ENCODE measurements around the gene RAP1A. TPM values are rescaled to one million over a fixed set of nuclear protein-coding genes. Genes with fewer than 3 reads are reported as not detected.

RAP1A gene
- total RNA-seq, 2 donors from 2014 or later, result 83.9 to 146 TPM

DNA sequence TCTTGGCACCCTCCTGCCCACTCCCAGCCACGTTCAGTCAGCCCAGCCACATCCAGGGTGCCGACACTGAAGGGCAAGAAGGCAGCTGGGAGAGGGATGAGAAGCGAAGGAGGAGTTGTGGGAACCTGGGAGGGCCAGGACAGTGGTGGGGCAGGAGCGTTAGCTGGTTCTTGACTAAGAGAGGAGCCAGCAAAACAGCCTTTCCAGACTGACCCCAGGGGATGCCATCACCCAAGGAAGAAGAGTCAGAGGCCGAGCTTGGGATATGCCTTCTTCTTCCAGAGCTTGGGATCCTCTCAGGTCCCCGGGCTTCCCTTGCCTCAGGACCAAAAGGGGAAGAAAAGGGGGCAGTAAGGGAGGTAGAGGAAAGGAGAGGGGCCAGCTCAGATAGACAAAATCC, 112.4 kb downstream of the RAP1A start:
- Histone ChIP-seq H3K27ac (no peak overlapping the region), H3K9ac (ENCODE audit: low read depth in 2 of 2, low read length in 2 of 2) (no peak overlapping the region), H3K36me3 (no peaks in the 10 kb centered on the region), H3K4me3 (no peak overlapping the region), H3K4me1 (no peaks in the 10 kb centered on the region), H3K27me3 (no peaks in the 10 kb centered on the region), H3K9me3 (no peaks in the 10 kb centered on the region)
- TF ChIP-seq, protein P1, sequence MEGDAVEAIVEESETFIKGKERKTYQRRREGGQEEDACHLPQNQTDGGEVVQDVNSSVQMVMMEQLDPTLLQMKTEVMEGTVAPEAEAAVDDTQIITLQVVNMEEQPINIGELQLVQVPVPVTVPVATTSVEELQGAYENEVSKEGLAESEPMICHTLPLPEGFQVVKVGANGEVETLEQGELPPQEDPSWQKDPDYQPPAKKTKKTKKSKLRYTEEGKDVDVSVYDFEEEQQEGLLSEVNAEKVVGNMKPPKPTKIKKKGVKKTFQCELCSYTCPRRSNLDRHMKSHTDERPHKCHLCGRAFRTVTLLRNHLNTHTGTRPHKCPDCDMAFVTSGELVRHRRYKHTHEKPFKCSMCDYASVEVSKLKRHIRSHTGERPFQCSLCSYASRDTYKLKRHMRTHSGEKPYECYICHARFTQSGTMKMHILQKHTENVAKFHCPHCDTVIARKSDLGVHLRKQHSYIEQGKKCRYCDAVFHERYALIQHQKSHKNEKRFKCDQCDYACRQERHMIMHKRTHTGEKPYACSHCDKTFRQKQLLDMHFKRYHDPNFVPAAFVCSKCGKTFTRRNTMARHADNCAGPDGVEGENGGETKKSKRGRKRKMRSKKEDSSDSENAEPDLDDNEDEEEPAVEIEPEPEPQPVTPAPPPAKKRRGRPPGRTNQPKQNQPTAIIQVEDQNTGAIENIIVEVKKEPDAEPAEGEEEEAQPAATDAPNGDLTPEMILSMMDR (IDR thresholded peaks at IDR 0.05), result no peak
- intact Hi-C loops (cut with DNase I), result no loop called here
- peak; percentile 9 for DNase-seq

- Histone ChIP-seq H3K27me3 (no peaks in the 10 kb centered on the region), H3K9me3 (no peaks in the 10 kb centered on the region), H3K36me3 (no peaks in the 10 kb centered on the region), H3K27ac (no peak overlapping the region), H3K9ac (ENCODE audit: low read depth in 2 of 2, low read length in 2 of 2) (no peak overlapping the region), H3K4me1 (peaks cover 1% of the 10 kb centered on the region), H3K4me3 (no peak overlapping the region)
- intact Hi-C loops (cut with DNase I), result no loop called here
- DNase-seq, result no peak
- TF ChIP-seq, protein P1 (IDR thresholded peaks at IDR 0.05), result no peak
These were observed 113.1 kb downstream of the RAP1A start for GRCh38 chr1:111732718-111733117.

GRCh38 chr1:111733183-111733991, 113.8 kb downstream of the RAP1A start:
- H3K27ac ChIP-seq, result peak overlapping the region; percentile 29
- TF ChIP-seq, protein P1 (IDR thresholded peaks at IDR 0.05), result no peak
- no peaks in the 10 kb centered on the region for H3K27me3 ChIP-seq
- H3K4me1 ChIP-seq, result peaks cover 5% of the 10 kb centered on the region
- intact Hi-C loops (cut with DNase I), result no loop called here
- DNase-seq, result peak; percentile 41
- H3K9ac ChIP-seq (ENCODE audit: low read depth in 2 of 2, low read length in 2 of 2), result no peak overlapping the region
- no peak overlapping the region for H3K4me3 ChIP-seq
- no peaks in the 10 kb centered on the region for H3K36me3 ChIP-seq
- H3K9me3 ChIP-seq, result no peaks in the 10 kb centered on the region

- Histone ChIP-seq H3K27ac (peak overlapping the region; percentile 29), H3K9me3 (no peaks in the 10 kb centered on the region), H3K9ac (ENCODE audit: low read depth in 2 of 2, low read length in 2 of 2) (no peak overlapping the region), H3K27me3 (no peaks in the 10 kb centered on the region), H3K36me3 (no peaks in the 10 kb centered on the region), H3K4me1 (peaks cover 5% of the 10 kb centered on the region), H3K4me3 (no peak overlapping the region)
- intact Hi-C loops (cut with DNase I), result no loop called here
- TF ChIP-seq, protein P1 (IDR thresholded peaks at IDR 0.05), result no peak
- no peak for DNase-seq
These were observed 114.4 kb downstream of the RAP1A start for GRCh38 chr1:111733992-111734341.

DNA sequence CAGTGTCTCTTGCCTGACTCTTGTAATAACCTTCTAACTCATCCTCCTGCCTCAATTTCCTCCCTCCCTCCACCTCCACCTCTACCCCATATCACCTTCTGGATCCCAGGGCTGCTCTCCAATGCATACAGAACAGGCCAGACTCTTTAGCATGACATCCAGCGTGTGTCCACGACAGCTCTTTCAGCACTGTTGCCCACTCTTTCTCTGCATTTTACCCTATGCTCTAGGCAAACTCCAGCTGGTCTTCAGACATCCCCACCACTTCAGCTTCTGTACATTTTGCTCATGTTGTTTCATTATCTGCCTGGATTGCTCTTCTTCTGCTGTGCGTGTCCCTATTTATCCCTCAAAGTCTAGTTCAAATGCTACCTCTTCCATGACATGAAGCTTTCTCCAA, 114.8 kb downstream of the RAP1A start:
- intact Hi-C loops (cut with DNase I), result no loop called here
- DNase-seq, result no peak
- H3K4me3 ChIP-seq, result no peak overlapping the region
- no peaks in the 10 kb centered on the region for H3K36me3 ChIP-seq
- no peaks in the 10 kb centered on the region for H3K9me3 ChIP-seq
- TF ChIP-seq, protein P1 (IDR thresholded peaks at IDR 0.05), result no peak
- H3K27ac ChIP-seq, result peak overlapping the region; percentile 29
- H3K27me3 ChIP-seq, result no peaks in the 10 kb centered on the region
- peaks cover 5% of the 10 kb centered on the region for H3K4me1 ChIP-seq
- H3K9ac ChIP-seq (ENCODE audit: low read depth in 2 of 2, low read length in 2 of 2), result no peak overlapping the region
